Memory B cell (primary cell): ENCODE measurements around the gene H2AZ1.

Source experiments
- ATAC-seq: fragments of 150-1000 bp; cut with Tn5 transposase; 2 replicates; pipeline ENCODE4 v1.10.0; 2021; ENCODE audit warnings: low read depth, mild to moderate bottlenecking, moderate library complexity
- DNase-seq, 2 donors: peaks; one replicate each; pipeline ENCODE4 v3.0.0; 2022; ENCODE audit warnings: low spot score in 2 of 2
- H3K27ac Mint-ChIP-seq: one replicate; pipeline ENCODE4 v1.8.0; 2022; ENCODE audit warnings: mild to moderate bottlenecking, moderate library complexity, mixed read lengths
- H3K27me3 Mint-ChIP-seq: one replicate; pipeline ENCODE4 v1.8.0; 2022; ENCODE audit warnings: mixed read lengths
- H3K36me3 Mint-ChIP-seq: one replicate; pipeline ENCODE4 v1.8.0; 2022; ENCODE audit warnings: mild to moderate bottlenecking, mixed read lengths
- H3K4me1 Mint-ChIP-seq: one replicate; pipeline ENCODE4 v1.8.0; 2022; ENCODE audit warnings: mixed read lengths
- H3K4me3 Mint-ChIP-seq: one replicate; pipeline ENCODE4 v1.8.0; 2022; ENCODE audit warnings: mild to moderate bottlenecking, moderate library complexity, mixed read lengths
- H3K9me3 Mint-ChIP-seq: one replicate; pipeline ENCODE4 v1.8.0; 2022; ENCODE audit warnings: mixed read lengths

The H2AZ1 gene

GRCh38 chr4:99918656-99919055 lies 31.4 kb downstream of the H2AZ1 start:
- Mint-ChIP-seq H3K36me3 (peaks cover 43% of the 10 kb centered on the region), H3K27ac (no peak overlapping the region), H3K9me3 (peaks cover 5% of the 10 kb centered on the region), H3K4me1 (no peaks in the 10 kb centered on the region), H3K27me3 (no peaks in the 10 kb centered on the region), H3K4me3 (no peak overlapping the region)
- DNase-seq (no peak), ATAC-seq (no peak)

GRCh38 chr4:99917575-99917974 lies 32.5 kb downstream of the H2AZ1 start:
- no peak for DNase-seq
- no peaks in the 10 kb centered on the region for H3K27me3 Mint-ChIP-seq
- H3K4me1 Mint-ChIP-seq: no peaks in the 10 kb centered on the region
- H3K27ac Mint-ChIP-seq: no peak overlapping the region
- ATAC-seq: no peak
- peaks cover 46% of the 10 kb centered on the region for H3K36me3 Mint-ChIP-seq
- H3K4me3 Mint-ChIP-seq: no peak overlapping the region
- peaks cover 5% of the 10 kb centered on the region for H3K9me3 Mint-ChIP-seq

DNA sequence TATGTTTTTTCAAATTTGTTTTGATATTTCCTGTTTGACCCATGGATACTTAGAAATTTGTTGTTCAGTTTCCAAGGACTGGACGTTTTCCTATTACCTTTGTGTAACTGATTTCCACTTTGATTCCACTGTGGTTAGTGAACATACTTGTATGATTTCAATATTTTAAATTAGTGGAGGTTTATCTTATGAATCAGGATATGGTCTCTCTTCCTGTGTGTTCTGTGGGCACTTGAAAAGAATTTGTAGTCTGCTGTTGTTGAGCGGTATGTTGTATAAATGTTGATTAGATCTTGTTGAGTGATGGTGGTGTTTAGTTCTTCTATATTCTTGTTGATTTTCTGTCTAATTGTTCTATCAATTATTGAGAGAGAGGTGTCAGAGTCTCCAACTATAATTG lies 34.6 kb downstream of the H2AZ1 start:
- peaks cover 5% of the 10 kb centered on the region for H3K9me3 Mint-ChIP-seq
- no peak for ATAC-seq
- H3K27ac Mint-ChIP-seq: no peak overlapping the region
- no peak for DNase-seq
- H3K4me1 Mint-ChIP-seq: peaks cover 2% of the 10 kb centered on the region
- no peak overlapping the region for H3K4me3 Mint-ChIP-seq
- no peaks in the 10 kb centered on the region for H3K27me3 Mint-ChIP-seq
- H3K36me3 Mint-ChIP-seq: peaks cover 44% of the 10 kb centered on the region
